ENCODE results near the gene MSANTD1. TPM values are rescaled to one million over a fixed set of nuclear protein-coding genes. Genes with fewer than 3 reads are reported as not detected.

MSANTD1 gene
- total and polyA plus RNA-seq, 2 donors (not counting 1 experiment from before 2014, with no cell fraction given), result 0.78 to 5.5 TPM

- ATAC-seq (ENCODE audit: low read depth) (no peak), DNase-seq (no peak)
- Mint-ChIP-seq H3K9me3 (ENCODE audit: insufficient read depth) (no peaks in the 10 kb centered on the region), H3K4me1 (no peaks in the 10 kb centered on the region), H3K27ac (no peak overlapping the region), H3K27me3 (no peaks in the 10 kb centered on the region), H3K4me3 (no peak overlapping the region)
- Histone ChIP-seq H3K27ac (ENCODE audit: low read length in 2 of 2) (no peak overlapping the region), H4K20me1 (ENCODE audit: control insufficient read depth, insufficient read depth, low read length, poor library complexity, severe bottlenecking) (no peaks in the 10 kb centered on the region), H3K9me3 (ENCODE audit: control extremely low read depth in 1 of 3, control insufficient read depth in 2 of 3, insufficient read depth in 1 of 3, low read length in 2 of 3) (no peaks in the 10 kb centered on the region), H3K27me3 (replicated peaks in 1 of 4; ENCODE audit: control extremely low read depth in 1 of 4, control insufficient read depth in 3 of 4, insufficient read depth in 4 of 4, low read length in 3 of 4) (no peaks in the 10 kb centered on the region), H2AFZ (ENCODE audit: insufficient read depth, low read depth, low read length, poor library complexity, severe bottlenecking) (no peak overlapping the region), H3K9ac (ENCODE audit: low read length) (no peak overlapping the region), H3K4me1 (ENCODE audit: control insufficient read depth in 2 of 2, insufficient read depth in 2 of 2, low read length in 2 of 2) (no peaks in the 10 kb centered on the region), H3K36me3 (replicated peaks in 1 of 2; ENCODE audit: control extremely low read depth in 1 of 2, control insufficient read depth in 1 of 2, extremely low read depth in 1 of 2, insufficient read depth in 2 of 2, low read length in 1 of 2) (peaks cover 0 to 94% of the 10 kb centered on the region in 2 experiments), H3K4me3 (ENCODE audit: control extremely low read depth in 1 of 5, extremely low read depth in 1 of 5, insufficient read depth in 1 of 5, low read depth in 2 of 5, low read length in 4 of 5) (no peak overlapping the region), H3K79me2 (ENCODE audit: control insufficient read depth, insufficient read depth, low read length) (no peaks in the 10 kb centered on the region), H3K4me2 (replicated peaks; ENCODE audit: low read depth, low read length, poor library complexity, severe bottlenecking) (no peak overlapping the region)
- intact Hi-C loops (cut with micrococcal nuclease), result no loop called here
- no peak for TF ChIP-seq CTCF (IDR thresholded peaks at IDR 0.05)
- TF ChIP-seq EZH2 (IDR thresholded peaks at IDR 0.05; ENCODE audit: borderline replicate concordance, insufficient read depth, low read depth, low read length, poor library complexity, severe bottlenecking), result no peak
- CTCF ChIA-PET, result no interaction called here
- 98% methylated on average over 8 of the region's 8 CpGs for WGBS (ENCODE audit: insufficient coverage)
- POLR2A ChIA-PET, result no interaction called here
Measured at GRCh38 chr4:3221184-3221494, 27.8 kb upstream of the MSANTD1 start.

GRCh38 chr4:3221996-3222395 is 27.0 kb upstream of the MSANTD1 start:
- Histone ChIP-seq H3K27ac (ENCODE audit: low read length in 2 of 2) (no peak overlapping the region), H3K9me3 (ENCODE audit: control extremely low read depth in 1 of 3, control insufficient read depth in 2 of 3, insufficient read depth in 1 of 3, low read length in 2 of 3) (no peaks in the 10 kb centered on the region), H3K4me3 (ENCODE audit: control extremely low read depth in 1 of 5, extremely low read depth in 1 of 5, insufficient read depth in 1 of 5, low read depth in 2 of 5, low read length in 4 of 5) (no peak overlapping the region), H3K79me2 (ENCODE audit: control insufficient read depth, insufficient read depth, low read length) (no peaks in the 10 kb centered on the region), H3K27me3 (replicated peaks in 1 of 4; ENCODE audit: control extremely low read depth in 1 of 4, control insufficient read depth in 3 of 4, insufficient read depth in 4 of 4, low read length in 3 of 4) (no peaks in the 10 kb centered on the region), H3K4me1 (ENCODE audit: control insufficient read depth in 2 of 2, insufficient read depth in 2 of 2, low read length in 2 of 2) (no peaks in the 10 kb centered on the region), H2AFZ (ENCODE audit: insufficient read depth, low read depth, low read length, poor library complexity, severe bottlenecking) (no peak overlapping the region), H3K36me3 (replicated peaks in 1 of 2; ENCODE audit: control extremely low read depth in 1 of 2, control insufficient read depth in 1 of 2, extremely low read depth in 1 of 2, insufficient read depth in 2 of 2, low read length in 1 of 2) (peaks cover 0 to 93% of the 10 kb centered on the region in 2 experiments), H3K4me2 (replicated peaks; ENCODE audit: low read depth, low read length, poor library complexity, severe bottlenecking) (no peak overlapping the region), H3K9ac (ENCODE audit: low read length) (no peak overlapping the region), H4K20me1 (ENCODE audit: control insufficient read depth, insufficient read depth, low read length, poor library complexity, severe bottlenecking) (no peaks in the 10 kb centered on the region)
- 97% methylated on average over 11 of the region's 12 CpGs for WGBS (ENCODE audit: insufficient coverage)
- TF ChIP-seq EZH2 (IDR thresholded peaks at IDR 0.05; ENCODE audit: borderline replicate concordance, insufficient read depth, low read depth, low read length, poor library complexity, severe bottlenecking) (no peak), CTCF (IDR thresholded peaks at IDR 0.05) (no peak)
- Mint-ChIP-seq H3K27me3 (no peaks in the 10 kb centered on the region), H3K4me3 (no peak overlapping the region), H3K4me1 (no peaks in the 10 kb centered on the region), H3K27ac (no peak overlapping the region), H3K9me3 (ENCODE audit: insufficient read depth) (no peaks in the 10 kb centered on the region)
- CTCF ChIA-PET, result interaction anchor here (0.6 kb wide), 1 partner anchor 660 kb away, joined by 3 read pairs; no protein-coding TSS in a partner anchor
- POLR2A ChIA-PET, result interaction anchor here (0.6 kb wide), 1 partner anchor 11 kb away, joined by 5 read pairs; no protein-coding TSS in a partner anchor
- DNase-seq, result no peak
- intact Hi-C loops (cut with micrococcal nuclease), result no loop called here
- no peak for ATAC-seq (ENCODE audit: low read depth)

All from B cell (primary cell).